GM21576 (cell line): ENCODE results near the gene VRK2.
"Not testable (repeated sequence)": the region's sequence is repeated elsewhere in the genome, so short reads cannot be mapped to it uniquely, and the experiment has no call there.

Experiments used
- ATAC-seq: cut with Tn5 transposase; IDR thresholded peaks from one replicate; pipeline ENCODE4 v1.9.1; 2021; ENCODE audit warnings: mild to moderate bottlenecking, moderate library complexity; ENCODE audit not compliant: unreplicated experiment

The VRK2 gene

DNA sequence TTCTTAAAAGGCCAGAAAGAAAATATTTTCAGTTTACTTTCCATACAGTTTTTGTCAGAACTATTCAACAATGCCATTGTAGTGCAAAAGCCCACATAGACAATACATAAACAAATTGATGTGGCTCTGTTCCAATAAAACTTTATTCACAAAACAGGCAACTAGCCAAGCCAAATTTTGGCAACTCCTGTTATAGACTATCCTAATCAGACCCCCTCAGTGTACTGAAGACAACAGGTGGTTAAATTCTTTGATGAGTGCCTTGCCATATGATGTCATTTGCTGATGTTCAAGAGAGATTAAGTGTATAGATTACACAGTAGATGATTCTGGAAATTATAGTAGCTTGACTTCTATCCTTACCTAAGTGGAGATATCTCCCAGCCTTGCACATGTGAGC, 111.1 kb downstream of the VRK2 start:
- ATAC-seq = no peak

DNA sequence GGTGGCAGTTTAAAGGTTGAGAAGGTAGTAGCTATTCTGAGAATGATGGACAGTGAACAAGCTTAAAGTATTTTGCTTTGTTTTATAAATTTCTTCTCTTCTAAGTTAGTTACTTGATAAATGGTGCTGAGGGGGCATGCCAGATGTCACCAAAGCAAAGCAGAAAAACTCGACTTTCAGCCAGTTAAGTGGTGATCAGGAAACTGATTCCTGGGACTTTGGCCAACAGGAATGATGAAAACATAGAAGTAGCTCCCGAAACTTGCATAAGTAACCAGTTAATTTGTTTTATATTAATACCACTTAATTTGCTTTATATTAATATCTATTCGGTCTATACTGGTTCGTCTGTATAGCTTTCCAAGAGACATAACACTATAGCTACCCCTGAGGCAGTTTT, 111.9 kb downstream of the VRK2 start:
- ATAC-seq = no peak

- ATAC-seq = no peak
These were observed 117.3 kb downstream of the VRK2 start for GRCh38 chr2:58163913-58164312.

DNA sequence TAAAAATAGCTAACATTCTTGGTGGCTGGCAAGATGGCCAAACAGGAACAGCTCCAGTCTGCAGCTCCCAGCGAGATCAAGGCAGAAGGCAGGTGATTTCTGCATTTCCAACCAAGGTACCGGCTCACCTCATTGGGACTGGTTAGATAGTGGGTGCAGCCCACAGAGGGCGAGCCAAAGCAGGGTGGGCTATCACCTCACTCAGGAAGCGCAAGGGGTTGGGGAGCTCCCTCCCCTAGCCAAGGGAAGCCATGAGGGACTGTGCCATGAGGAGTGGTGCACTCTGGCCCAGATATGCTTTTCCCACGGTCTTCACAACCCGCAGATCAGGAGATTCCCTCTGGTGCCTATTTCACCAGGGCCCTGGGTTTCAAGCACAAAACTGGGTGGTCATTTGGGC, 121.5 kb downstream of the VRK2 start:
- ATAC-seq = not testable (repeated sequence)

DNA sequence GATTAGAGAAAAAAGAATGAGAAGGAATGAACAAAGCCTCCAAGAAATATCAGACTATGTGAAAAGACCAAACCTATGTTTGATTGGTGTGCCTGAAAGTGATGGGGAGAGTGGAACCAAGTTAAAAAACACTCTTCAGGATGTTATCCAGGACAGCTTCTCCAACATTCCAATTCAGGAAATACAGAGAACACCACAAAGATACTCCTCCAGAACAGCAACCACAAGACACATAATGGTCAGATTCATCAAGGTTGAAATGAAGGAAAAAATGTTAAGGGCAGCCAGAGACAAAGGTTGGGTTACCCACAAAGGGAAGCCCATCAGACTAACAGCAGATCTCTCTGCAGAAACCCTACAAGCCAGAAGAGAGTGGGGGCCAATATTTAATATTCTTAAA, 123.2 kb downstream of the VRK2 start:
- not testable (repeated sequence) for ATAC-seq

DNA sequence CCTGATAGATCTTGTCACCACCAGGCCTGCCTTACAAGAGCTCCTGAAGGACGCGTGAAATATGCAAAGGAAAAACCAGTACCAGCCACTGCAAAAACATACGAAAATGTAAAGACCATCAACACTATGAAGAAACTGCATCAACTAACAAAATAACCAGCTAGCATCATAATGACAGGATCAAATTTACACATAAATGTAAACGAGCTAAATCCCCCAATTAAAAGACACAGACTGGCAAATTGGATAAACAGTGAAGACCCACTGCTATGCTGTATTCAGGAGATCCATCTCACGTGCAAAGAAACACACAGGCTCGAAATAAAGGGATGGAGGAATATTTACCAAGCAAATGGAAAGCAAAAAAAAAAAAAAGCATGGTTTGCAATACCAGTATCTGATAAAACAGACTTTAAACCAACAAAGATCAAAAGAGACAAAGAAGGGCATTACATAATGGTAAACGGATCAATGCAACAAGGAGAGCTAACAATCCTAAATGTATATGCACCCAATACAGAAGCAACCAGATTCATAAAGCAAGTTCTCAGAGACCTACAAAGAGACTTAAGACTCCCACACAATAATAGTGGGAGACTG, 123.8 kb downstream of the VRK2 start:
- ATAC-seq = not testable (repeated sequence)

DNA sequence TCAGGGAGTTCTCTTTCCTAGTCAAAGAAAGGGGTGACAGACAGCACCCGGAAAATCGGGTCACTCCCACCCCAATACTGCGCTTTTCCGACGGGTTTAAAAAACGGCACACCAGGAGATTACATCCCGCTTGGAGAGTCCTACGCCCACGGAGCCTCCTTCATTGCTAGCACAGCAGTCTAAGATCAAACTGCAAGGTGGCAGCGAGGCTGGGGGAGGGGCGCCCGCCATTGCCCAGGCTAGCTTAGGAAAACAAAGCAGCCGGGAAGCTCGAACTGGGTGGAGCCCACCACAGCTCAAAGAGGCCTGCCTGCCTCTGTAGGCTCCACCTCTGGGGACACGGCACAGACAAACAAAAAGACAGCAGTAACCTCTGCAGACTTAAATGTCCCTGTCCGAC, 125.2 kb downstream of the VRK2 start:
- ATAC-seq = not testable (repeated sequence)

DNA sequence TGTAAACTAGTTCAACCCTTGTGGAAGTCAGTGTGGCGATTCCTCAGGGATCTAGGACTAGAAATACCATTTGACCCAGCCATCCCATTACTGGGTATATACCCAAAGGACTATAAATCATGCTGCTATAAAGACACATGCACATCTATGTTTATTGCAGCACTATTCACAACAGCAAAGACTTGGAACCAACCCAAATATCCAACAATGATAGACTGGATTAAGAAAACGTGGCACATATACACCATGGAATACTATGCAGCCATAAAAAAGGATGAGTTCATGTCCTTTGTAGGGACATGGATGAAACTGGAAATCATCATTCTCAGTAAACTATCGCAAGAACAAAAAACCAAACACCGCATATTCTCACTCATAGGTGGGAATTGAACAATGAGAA, 130.6 kb downstream of the VRK2 start:
- not testable (repeated sequence) for ATAC-seq

DNA sequence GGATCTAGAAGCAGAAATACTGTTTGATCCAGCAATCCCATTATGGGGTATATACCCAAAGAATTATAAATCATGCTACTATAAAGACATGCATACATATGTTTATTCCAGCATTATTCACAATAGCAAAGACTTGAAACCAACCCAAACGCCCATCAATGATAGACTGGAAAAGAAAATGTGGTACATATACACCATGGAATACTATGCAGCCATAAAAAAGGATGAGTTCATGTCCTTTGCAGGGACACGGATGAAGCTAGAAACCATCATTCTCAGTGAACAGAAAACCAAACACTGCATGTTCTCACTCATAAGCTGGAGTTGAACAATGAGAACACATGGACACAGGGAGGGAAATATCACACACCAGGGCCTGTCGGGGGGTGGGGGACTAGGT, 133.6 kb downstream of the VRK2 start:
- not testable (repeated sequence) for ATAC-seq

DNA sequence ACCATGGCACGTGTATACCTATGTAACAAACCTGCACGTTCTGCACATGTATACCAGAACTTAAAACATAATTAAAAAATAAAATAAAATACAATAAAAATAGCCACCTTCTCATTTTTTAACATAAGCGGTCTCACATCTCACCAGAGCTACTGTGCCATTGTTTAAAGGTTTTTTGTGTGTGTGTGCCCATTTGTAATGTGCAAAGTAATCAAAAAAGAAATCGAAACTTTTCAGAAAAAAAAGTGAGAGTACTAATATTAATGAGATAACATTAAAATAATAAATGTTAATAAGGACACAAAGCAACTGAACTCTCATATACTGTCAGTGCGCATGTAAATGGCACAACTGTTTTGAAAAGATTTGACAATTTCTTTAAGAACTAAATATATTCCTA, 134.0 kb downstream of the VRK2 start:
- ATAC-seq = no peak

DNA sequence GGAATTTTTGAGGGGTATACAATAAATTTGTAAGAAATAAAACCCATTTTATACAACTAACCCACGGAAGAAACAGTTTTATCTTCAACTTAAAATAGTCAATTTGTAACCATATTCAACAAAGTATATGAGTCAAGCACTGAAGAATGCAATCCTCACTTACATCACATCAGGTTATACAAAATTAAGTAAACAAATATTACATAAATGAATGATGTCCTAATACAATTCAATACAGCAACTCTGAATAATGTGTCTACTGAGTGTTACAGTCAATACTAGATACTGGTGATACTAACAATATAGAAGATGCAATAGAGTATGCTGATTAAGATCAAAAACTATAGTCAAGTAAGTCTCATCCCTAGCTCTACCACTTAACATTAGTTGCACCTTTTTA, 135.9 kb downstream of the VRK2 start:
- no peak for ATAC-seq

GRCh38 chr2:58186501-58186900, 139.9 kb downstream of the VRK2 start:
- no peak for ATAC-seq

- not testable (repeated sequence) for ATAC-seq
These were observed 140.4 kb downstream of the VRK2 start for GRCh38 chr2:58187022-58187421.

- no peak for ATAC-seq
These were observed 147.9 kb downstream of the VRK2 start for GRCh38 chr2:58194458-58194857.

GRCh38 chr2:58195662-58196061, 149.1 kb downstream of the VRK2 start:
- ATAC-seq = no peak

DNA sequence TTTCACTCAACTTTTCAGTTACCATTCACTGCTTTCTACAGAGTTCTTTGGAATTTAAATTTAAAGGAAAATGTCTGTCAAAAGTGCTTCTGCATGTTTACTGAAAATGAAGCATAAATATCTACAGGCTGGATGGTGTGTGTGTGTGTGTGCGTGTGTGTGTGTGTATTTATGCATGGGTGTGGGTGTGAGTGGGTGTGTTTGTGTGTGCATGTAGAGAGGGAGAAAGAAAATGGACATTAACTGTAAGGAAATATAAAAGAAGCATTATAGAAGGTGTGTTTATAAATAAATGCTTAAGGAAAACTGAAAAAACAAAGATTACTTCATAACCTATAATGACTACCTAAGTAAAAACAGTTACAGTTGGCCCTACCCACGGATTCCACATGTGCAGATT, 151.3 kb downstream of the VRK2 start:
- no peak for ATAC-seq

DNA sequence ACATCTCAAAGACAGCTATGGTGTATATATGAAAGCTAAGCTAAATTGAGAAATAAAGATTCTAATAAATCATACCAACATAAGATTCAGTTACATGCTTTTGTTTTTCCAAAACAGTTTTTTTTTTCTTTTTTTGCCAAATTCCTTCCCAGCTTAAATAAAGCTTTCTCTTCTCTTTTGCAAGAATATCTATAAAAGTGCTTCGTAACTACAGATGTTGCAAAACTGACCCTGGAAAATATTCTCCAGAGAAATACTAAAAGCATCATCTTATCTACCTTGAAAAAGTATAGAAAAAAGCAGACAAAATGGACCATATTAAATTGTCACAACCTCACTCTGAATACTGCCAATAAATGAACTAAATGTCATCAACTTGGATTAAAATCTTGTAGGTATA, 155.8 kb downstream of the VRK2 start:
- no peak for ATAC-seq

- no peak for ATAC-seq
These were observed 156.4 kb downstream of the VRK2 start for GRCh38 chr2:58203018-58203417.

DNA sequence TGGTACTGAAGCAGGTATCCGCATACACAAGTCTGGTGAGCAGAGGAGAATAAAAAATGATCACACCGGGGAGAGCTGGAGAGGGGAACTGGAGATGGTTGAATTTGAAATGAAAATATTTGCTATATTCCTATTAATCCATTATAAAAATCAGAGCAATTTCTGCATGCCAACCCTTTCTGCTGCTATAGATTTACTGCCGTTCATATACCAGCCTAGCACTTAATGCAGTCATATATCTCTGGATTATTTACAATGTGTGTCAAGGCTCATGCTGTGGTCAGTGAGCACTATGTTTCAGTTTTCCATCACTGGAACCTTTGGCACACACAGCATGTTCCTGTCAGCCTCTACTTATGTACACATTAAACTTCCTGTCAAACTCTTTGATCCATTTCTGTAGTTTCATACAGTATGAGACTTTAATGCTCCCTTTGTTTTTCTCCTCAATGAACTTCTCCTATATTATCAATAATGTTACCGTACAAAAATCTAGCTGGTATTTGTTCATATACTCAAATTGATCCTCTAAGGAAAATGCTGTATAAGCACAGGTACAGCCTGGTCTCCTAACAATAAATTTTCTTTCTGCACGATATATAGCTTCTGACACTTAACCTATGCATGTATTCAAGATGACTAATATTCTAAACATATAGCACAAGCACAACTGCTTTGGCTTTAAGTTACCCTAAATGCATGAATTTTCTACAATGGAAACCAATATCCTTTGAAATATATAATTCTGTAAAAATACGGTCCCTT, 157.8 kb downstream of the VRK2 start:
- ATAC-seq = no peak

- no peak for ATAC-seq
These were observed 160.2 kb downstream of the VRK2 start for GRCh38 chr2:58206785-58207184.

DNA sequence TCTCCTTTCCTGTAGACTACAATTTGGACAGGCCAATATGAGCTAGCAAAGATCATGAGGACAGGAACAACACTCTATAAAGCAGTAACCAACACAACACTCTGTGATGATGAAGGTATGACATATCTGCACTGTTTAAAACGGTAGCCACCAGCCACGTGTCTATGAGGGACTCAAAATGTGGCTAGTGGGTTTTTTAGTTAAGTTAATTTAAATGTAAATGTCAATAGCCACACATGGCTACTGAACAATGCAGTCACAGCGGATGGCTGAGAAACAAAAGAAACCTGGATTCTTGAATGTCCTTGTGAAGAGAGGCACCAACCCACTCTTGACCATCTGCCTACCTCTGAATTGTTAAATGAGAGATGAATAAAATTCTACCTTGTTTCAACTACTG, 160.6 kb downstream of the VRK2 start:
- ATAC-seq = no peak
